Measurements from ENCODE around the gene KISS1. TPM values are rescaled to one million over a fixed set of nuclear protein-coding genes. Genes with fewer than 3 reads are reported as not detected.

The KISS1 gene
- total RNA-seq, 6 experiments from 2014 or later, result 2.6 to 4.3 (median 3.6) TPM

- no peak overlapping the region for H3K27ac Mint-ChIP-seq
- H3K4me3 Mint-ChIP-seq, result no peak overlapping the region
- DNase-seq, result no peak
- H3K36me3 Mint-ChIP-seq (ENCODE audit: low read depth), result no peaks in the 10 kb centered on the region
- H3K9me3 Mint-ChIP-seq, result no peaks in the 10 kb centered on the region
- peaks cover 2% of the 10 kb centered on the region for H3K27me3 Mint-ChIP-seq (ENCODE audit: insufficient read depth)
- H3K4me1 Mint-ChIP-seq (ENCODE audit: low read depth), result peaks cover 15% of the 10 kb centered on the region
- TF ChIP-seq CTCF (IDR thresholded peaks at IDR 0.05), result no peak
These were observed 19.2 kb downstream of the KISS1 start for GRCh38 chr1:204177133-204177532.

- Mint-ChIP-seq H3K36me3 (ENCODE audit: low read depth) (no peaks in the 10 kb centered on the region), H3K9me3 (peaks cover 4% of the 10 kb centered on the region), H3K4me1 (ENCODE audit: low read depth) (peaks cover 26% of the 10 kb centered on the region), H3K27ac (no peak overlapping the region), H3K27me3 (ENCODE audit: insufficient read depth) (peaks cover 2% of the 10 kb centered on the region; the same call in 1 of the 2 replicates), H3K4me3 (no peak overlapping the region)
- TF ChIP-seq CTCF (IDR thresholded peaks at IDR 0.05), result no peak
- DNase-seq, result no peak
These were observed 20.2 kb downstream of the KISS1 start for GRCh38 chr1:204176049-204176448.

GRCh38 chr1:204174958-204175357 lies 21.3 kb downstream of the KISS1 start:
- H3K4me1 Mint-ChIP-seq (ENCODE audit: low read depth), result peaks cover 32% of the 10 kb centered on the region
- TF ChIP-seq CTCF (IDR thresholded peaks at IDR 0.05), result no peak
- DNase-seq, result no peak

GRCh38 chr1:204172404-204173029 lies 23.8 kb downstream of the KISS1 start:
- Mint-ChIP-seq H3K4me1 (ENCODE audit: low read depth) (peaks cover 32% of the 10 kb centered on the region), H3K9me3 (peaks cover 17% of the 10 kb centered on the region), H3K4me3 (no peak overlapping the region), H3K36me3 (ENCODE audit: low read depth) (peaks cover 18% of the 10 kb centered on the region; the same call in 1 of the 2 replicates), H3K27me3 (ENCODE audit: insufficient read depth) (no peaks in the 10 kb centered on the region), H3K27ac (peak overlapping the region; percentile 83)
- no peak for DNase-seq
- TF ChIP-seq CTCF (IDR thresholded peaks at IDR 0.05), result no peak

More at GRCh38 chr1:204174958-204175357, 21.3 kb downstream of the KISS1 start:
- Mint-ChIP-seq H3K36me3 (ENCODE audit: low read depth) (peaks cover 10% of the 10 kb centered on the region; the same call in 1 of the 2 replicates), H3K9me3 (peaks cover 13% of the 10 kb centered on the region), H3K27ac (no peak overlapping the region), H3K4me3 (no peak overlapping the region), H3K27me3 (ENCODE audit: insufficient read depth) (peaks cover 2% of the 10 kb centered on the region; the same call in 1 of the 2 replicates)

GRCh38 chr1:204171751-204172178 lies 24.5 kb downstream of the KISS1 start:
- no peaks in the 10 kb centered on the region for H3K27me3 Mint-ChIP-seq (ENCODE audit: insufficient read depth)
- peak overlapping the region; percentile 14 for H3K4me3 Mint-ChIP-seq
- H3K36me3 Mint-ChIP-seq (ENCODE audit: low read depth), result peaks cover 18% of the 10 kb centered on the region; the same call in 1 of the 2 replicates
- peak overlapping the region; percentile 83 for H3K27ac Mint-ChIP-seq
- no peak for TF ChIP-seq CTCF (IDR thresholded peaks at IDR 0.05)
- peak; percentile 77 for DNase-seq
- peaks cover 32% of the 10 kb centered on the region for H3K4me1 Mint-ChIP-seq (ENCODE audit: low read depth)
- peaks cover 17% of the 10 kb centered on the region for H3K9me3 Mint-ChIP-seq

Measured in HFFc6 (cell line).